Natural killer cell (primary cell): Measurements from ENCODE around the gene SELENOP. TPM values are rescaled to one million over a fixed set of nuclear protein-coding genes. Genes with fewer than 3 reads are reported as not detected.

Experiments used
- ATAC-seq, 3 donors: fragments of 150-1000 bp in 2 of 3; fragments of 200-7000 bp in 1 of 3; cut with Tn5 transposase; 1 replicate in 1 of 3; 2 replicates in 2 of 3; pipeline ENCODE4 v1.10.0; 2021; ENCODE audit warnings: mild to moderate bottlenecking in 2 of 3, moderate library complexity in 2 of 3
- DNase-seq, 2 donors: peaks; one replicate each; pipeline versions ENCODE4 v3.0.0 to v3.0.0-alpha.2; 2013 to 2021; ENCODE audit warnings: mixed read lengths in 1 of 2
- H3K27ac ChIP-seq: one replicate; pipeline ENCODE4 v1.5.1; 2013; ENCODE audit warnings: mild to moderate bottlenecking, low read length
- H3K27me3 ChIP-seq: one replicate; pipeline ENCODE4 v1.6.1; 2013; ENCODE audit warnings: low read length; ENCODE audit not compliant: control insufficient read depth, insufficient read depth
- H3K36me3 ChIP-seq: one replicate; pipeline ENCODE4 v1.6.1; 2013; ENCODE audit warnings: low read length; ENCODE audit not compliant: control insufficient read depth, insufficient read depth
- H3K4me1 ChIP-seq: one replicate; pipeline ENCODE4 v1.6.1; 2013; ENCODE audit warnings: low read length; ENCODE audit not compliant: control insufficient read depth, insufficient read depth
- H3K4me3 ChIP-seq: one replicate; pipeline ENCODE4 v1.5.1; 2013; ENCODE audit warnings: low read length
- H3K9me3 ChIP-seq: one replicate; pipeline ENCODE4 v1.6.1; 2013; ENCODE audit warnings: low read length; ENCODE audit not compliant: control insufficient read depth, insufficient read depth
- H3K27ac Mint-ChIP-seq, 2 donors: one replicate each; pipeline ENCODE4 v1.8.0; 2022; ENCODE audit warnings: mild to moderate bottlenecking in 2 of 2, mixed read lengths in 2 of 2, moderate library complexity in 1 of 2
- H3K27me3 Mint-ChIP-seq, 2 donors: one replicate each; pipeline ENCODE4 v1.8.0; 2022; ENCODE audit warnings: low read depth in 2 of 2, mixed read lengths in 2 of 2
- H3K36me3 Mint-ChIP-seq: one replicate; pipeline ENCODE4 v1.8.0; 2022; ENCODE audit warnings: mixed read lengths
- H3K4me1 Mint-ChIP-seq, 2 donors: one replicate each; pipeline ENCODE4 v1.8.0; 2022; ENCODE audit warnings: mixed read lengths in 2 of 2
- H3K4me3 Mint-ChIP-seq: one replicate; pipeline ENCODE4 v1.8.0; 2022; ENCODE audit warnings: mild to moderate bottlenecking, moderate library complexity, mixed read lengths
- H3K9me3 Mint-ChIP-seq, 2 donors: one replicate each; pipeline ENCODE4 v1.8.0; 2022; ENCODE audit warnings: mixed read lengths in 2 of 2
- WGBS: methylation state at CpG from one replicate; pipeline ENCODE4 v1.1.7; 2013; ENCODE audit warnings: missing lambda C conversion rate; ENCODE audit not compliant: insufficient coverage; 5-methylcytosine and 5-hydroxymethylcytosine counted together
- intact Hi-C: fragments of 100-400 bp; cut with micrococcal nuclease; formaldehyde crosslinking; loops from one replicate; pipeline ENCODE4 v1.14.2; 2022
- total RNA-seq, 4 donors: library from RNA; stranded (reverse); fragments of 120-200 nt in 1 of 4; gene quantifications; one replicate each; pipeline versions ENCODE4 v1.2.3 to v1.2.4, GENCODE V29; 2013 to 2022
- TF ChIP-seq, protein P1 (sequence below): fragments of 200-600 bp; IDR thresholded peaks from one replicate; pipeline ENCODE4 v1.8.0; 2022; ENCODE audit warnings: antibody characterized with exemption

The SELENOP gene
- total RNA-seq, 3 donors from 2014 or later (not counting 1 experiment from before 2014, with no cell fraction given) = 0.75 to 1.8 (median 1.1) TPM

DNA sequence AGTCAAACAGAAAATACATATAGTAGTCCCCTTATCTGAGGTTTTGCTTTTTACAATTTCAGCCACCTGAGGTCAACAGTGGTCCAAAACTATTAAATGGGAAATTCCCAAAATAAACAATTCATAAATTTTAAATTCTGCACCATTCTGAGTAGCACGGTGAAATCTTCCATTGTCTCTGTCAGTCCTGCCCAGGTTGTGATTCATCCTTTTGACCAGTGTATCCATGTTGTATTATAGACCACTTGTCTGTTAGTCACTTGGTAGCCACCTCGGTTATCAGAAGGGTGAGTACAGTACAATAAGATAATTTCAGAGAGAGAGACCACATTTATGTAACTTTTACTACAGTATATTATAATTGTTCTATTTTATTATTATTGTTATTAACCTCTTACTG lies 52.2 kb downstream of the SELENOP start:
- TF ChIP-seq, protein P1, sequence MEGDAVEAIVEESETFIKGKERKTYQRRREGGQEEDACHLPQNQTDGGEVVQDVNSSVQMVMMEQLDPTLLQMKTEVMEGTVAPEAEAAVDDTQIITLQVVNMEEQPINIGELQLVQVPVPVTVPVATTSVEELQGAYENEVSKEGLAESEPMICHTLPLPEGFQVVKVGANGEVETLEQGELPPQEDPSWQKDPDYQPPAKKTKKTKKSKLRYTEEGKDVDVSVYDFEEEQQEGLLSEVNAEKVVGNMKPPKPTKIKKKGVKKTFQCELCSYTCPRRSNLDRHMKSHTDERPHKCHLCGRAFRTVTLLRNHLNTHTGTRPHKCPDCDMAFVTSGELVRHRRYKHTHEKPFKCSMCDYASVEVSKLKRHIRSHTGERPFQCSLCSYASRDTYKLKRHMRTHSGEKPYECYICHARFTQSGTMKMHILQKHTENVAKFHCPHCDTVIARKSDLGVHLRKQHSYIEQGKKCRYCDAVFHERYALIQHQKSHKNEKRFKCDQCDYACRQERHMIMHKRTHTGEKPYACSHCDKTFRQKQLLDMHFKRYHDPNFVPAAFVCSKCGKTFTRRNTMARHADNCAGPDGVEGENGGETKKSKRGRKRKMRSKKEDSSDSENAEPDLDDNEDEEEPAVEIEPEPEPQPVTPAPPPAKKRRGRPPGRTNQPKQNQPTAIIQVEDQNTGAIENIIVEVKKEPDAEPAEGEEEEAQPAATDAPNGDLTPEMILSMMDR = no peak
- Mint-ChIP-seq H3K9me3 (no peaks in the 10 kb centered on the region), H3K4me3 (no peak overlapping the region), H3K4me1 (peaks cover 14% of the 10 kb centered on the region in 2 donors), H3K27ac (no peak overlapping the region), H3K27me3 (peaks cover 0 to 2% of the 10 kb centered on the region in 2 donors), H3K36me3 (no peaks in the 10 kb centered on the region)
- H3K36me3 ChIP-seq = peaks cover 3% of the 10 kb centered on the region
- intact Hi-C loops = no loop called here
- DNase-seq (no peak), ATAC-seq (no peak)
- H3K27me3 ChIP-seq = no peaks in the 10 kb centered on the region
- 100% methylated on average over 1 of the region's 2 CpGs for WGBS
- H3K27ac ChIP-seq = no peak overlapping the region
- H3K4me1 ChIP-seq = no peaks in the 10 kb centered on the region
- H3K9me3 ChIP-seq = no peaks in the 10 kb centered on the region
- no peak overlapping the region for H3K4me3 ChIP-seq

- Histone ChIP-seq H3K9me3 (no peaks in the 10 kb centered on the region), H3K4me1 (no peaks in the 10 kb centered on the region), H3K27me3 (no peaks in the 10 kb centered on the region), H3K36me3 (no peaks in the 10 kb centered on the region), H3K4me3 (peak within 1 kb of the TSS; percentile 31), H3K27ac (no peak within 1 kb of the TSS)
- H3K27me3 Mint-ChIP-seq = peaks cover 0 to 2% of the 10 kb centered on the region in 2 donors
- ATAC-seq (peak; percentile 87 to 93 (median 91)), DNase-seq (peak in 1 of 2 donors; percentile 72)
- peaks cover 14% of the 10 kb centered on the region in 2 donors for H3K4me1 Mint-ChIP-seq
- no peaks in the 10 kb centered on the region for H3K36me3 Mint-ChIP-seq
- peak within 1 kb of the TSS; percentile 91 for H3K4me3 Mint-ChIP-seq
- intact Hi-C loops = no loop called here
- H3K27ac Mint-ChIP-seq = peak within 1 kb of the TSS; percentile 22 to 71
- 32% methylated on average over 35 of the region's 35 CpGs for WGBS
- TF ChIP-seq, protein P1 = no peak
- no peaks in the 10 kb centered on the region for H3K9me3 Mint-ChIP-seq
Observed at GRCh38 chr5:42756606-42757601, 54.8 kb downstream of the SELENOP start, which contains the start of gene CCDC152. CCDC152 (plus strand) TSS chr5:42756818; CDS start chr5:42759122, 2,304 bp downstream.

DNA sequence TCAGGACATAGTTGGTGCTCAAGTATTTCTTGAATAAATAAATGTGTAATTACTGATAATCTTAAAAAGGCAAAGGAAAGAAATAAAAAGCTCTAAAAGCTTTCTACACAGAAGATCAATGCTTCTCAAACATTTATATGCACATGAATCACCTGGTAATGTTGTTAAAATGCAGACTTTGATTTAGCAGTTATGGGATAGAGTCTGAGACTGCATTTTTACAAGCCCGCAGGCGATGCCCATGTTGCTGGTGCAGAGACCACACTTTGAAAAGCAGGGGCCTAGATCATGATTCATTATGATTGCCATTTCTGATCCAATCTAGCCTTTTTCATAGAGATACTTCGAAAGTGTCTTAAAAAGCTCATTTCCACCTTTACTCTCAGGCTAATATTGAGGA lies 58.6 kb downstream of the SELENOP start:
- H3K36me3 Mint-ChIP-seq = no peaks in the 10 kb centered on the region
- TF ChIP-seq, protein P1 = no peak
- 100% methylated on average over 2 of the region's 3 CpGs for WGBS
- H3K9me3 Mint-ChIP-seq = no peaks in the 10 kb centered on the region
- Histone ChIP-seq H3K36me3 (no peaks in the 10 kb centered on the region), H3K9me3 (no peaks in the 10 kb centered on the region), H3K4me1 (no peaks in the 10 kb centered on the region), H3K4me3 (no peak overlapping the region), H3K27me3 (no peaks in the 10 kb centered on the region), H3K27ac (no peak overlapping the region)
- H3K27me3 Mint-ChIP-seq = peaks cover 0 to 2% of the 10 kb centered on the region in 2 donors
- H3K4me1 Mint-ChIP-seq = peaks cover 26% of the 10 kb centered on the region in 2 donors
- no peak overlapping the region for H3K4me3 Mint-ChIP-seq
- DNase-seq (no peak), ATAC-seq (no peak)
- intact Hi-C loops = no loop called here
- H3K27ac Mint-ChIP-seq = no peak overlapping the region
